CD4-positive, alpha-beta T cell treated with Interleukin-15 for 1 hour (primary cell): ENCODE data around the gene SLC24A3.

Experiments used
- DNase-seq: peaks from one replicate; pipeline ENCODE4 v3.0.0-alpha.2; 2020

SLC24A3 gene

GRCh38 chr20:19696620-19697019 lies 484.2 kb downstream of the SLC24A3 start:
- DNase-seq: no peak

DNA sequence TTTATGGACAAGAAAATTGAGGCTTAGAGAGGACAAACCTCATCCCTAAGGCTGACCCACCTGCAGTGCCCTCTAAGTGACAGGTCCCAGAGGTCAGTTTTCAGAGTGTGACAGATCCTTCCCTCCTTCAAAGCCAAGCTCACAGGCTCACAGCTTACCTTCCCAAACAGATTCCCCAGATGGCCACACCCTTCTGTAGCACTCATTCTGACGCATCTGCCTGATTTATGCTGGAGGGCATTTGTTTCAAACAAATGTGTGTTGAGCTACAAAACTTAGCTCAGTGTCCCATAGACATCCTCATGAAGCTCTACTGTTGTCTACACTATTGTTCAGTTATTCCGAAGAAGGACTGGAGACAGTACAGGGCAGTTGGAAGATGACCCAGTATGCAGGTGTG lies 485.0 kb downstream of the SLC24A3 start:
- DNase-seq: no peak

DNA sequence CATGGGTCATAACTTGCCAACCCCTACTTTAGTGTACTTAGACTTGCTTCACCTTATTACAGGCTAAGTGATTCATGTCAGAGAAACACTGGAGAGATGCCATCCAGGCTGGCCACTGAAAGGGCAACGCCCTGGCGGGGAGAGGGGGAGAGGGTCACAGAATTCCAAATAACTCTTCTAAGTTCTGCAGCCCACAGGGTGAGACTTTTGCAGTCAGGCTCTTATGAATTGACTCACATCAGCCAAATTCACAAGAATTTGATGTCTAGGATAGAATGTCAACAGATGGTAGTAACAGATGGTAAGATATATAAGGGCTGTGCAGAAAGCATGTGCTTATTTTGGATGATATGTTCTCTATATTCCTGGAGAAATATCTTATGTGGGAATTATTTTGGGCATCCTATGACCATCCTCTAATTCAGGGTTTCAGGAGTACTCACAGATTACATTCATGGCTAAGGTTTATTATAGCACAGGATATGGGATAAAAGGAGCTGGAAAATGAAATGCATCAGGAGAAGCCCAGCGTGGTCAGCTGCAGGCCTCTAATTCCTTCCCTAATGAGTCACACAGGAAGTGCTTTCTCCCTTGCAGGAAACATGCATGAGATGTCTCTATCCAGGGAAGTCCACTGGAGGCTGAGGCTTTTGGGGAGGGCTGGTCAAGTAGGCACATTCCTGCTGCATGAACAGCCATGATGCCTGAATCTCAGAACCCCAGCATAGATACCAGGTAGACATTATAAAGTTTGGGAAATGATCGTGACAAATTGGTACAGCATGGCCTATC lies 486.9 kb downstream of the SLC24A3 start:
- no peak for DNase-seq

- peak; percentile 54 for DNase-seq
These were observed 489.0 kb downstream of the SLC24A3 start for GRCh38 chr20:19701429-19701828.

GRCh38 chr20:19706463-19706862 lies 494.0 kb downstream of the SLC24A3 start:
- peak; percentile 23 for DNase-seq

DNA sequence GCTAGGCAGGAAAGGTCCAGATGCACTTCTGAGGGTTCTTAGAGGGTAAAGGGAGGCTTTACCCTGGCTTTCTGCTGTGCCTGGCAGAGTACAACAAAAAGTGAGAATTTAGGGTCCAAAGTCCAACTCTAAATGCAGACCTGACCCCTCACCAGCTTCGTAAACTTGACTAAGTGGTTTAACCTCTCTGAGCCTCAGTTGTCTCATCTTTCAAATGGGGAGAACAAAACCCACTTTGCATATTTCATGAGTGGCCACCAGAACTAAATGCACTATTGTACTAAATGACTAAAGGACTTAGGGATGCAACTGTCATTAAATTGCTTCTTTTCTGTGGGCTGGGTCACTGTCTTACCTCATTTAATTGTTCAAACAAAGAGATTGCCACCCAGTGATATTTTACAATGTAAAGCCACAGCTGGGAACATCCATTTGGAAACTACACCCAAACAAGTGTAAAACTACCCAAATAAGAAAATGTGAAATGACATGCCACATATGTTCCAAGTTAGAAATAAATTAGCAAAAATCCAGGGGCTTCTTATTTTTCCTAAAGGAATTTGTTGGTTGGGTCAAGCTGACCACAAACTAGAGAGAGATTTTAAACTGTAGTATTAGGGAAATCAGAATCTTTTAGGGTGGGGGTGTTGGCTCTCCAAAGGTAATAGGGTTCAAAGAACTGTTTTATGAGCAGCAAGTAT lies 497.3 kb downstream of the SLC24A3 start:
- DNase-seq: no peak

DNA sequence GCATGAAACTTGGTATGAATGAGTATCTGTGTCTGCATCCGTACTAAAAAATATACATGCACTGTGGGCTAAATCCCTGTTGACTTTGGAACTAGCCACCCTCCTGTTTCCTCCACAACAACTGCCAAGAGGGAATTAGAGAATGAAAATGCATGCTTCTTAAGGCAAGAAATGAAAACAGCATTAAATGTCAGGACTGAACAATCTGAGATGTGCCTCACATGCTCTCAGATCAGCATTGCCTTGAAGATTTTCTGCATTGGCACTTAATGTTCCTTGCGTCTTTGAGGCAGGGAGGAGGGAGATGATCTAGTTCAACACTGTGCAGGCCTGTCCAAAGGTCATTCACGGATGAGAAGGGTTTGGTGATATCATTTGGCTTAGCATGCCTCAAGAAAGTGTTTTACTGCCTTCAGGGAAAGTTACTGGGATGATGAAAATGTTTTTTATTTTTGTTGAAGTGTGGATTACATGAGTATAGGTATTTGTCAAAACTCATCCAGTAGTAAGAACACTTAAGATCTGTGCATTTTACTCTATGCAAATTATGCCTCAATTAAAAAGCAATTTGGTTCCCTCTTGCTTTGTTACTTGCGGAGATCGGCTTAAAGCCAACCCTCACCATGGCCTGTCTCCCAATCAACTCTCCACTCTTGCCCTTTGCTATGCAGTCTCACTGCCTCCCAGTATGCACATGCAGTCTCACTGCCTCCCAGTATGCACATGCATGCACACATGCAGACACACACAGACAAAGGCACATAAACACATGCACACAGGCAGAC lies 498.1 kb downstream of the SLC24A3 start:
- DNase-seq: no peak

DNA sequence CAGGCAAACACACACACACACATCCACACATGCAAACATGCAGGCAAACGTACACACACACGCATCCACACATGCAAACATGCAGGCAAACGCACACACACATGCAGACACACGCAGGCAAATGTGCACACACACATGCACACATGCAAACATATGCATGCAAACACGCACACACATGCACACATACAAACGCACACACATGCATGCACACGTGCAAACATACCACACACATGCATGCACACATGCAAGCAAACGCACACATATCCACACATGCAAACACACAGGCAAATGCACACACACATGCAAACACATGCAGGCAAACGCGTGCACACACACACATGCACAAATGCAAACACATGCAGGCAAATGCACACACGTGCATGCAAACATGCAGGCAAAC lies 498.7 kb downstream of the SLC24A3 start:
- no peak for DNase-seq

DNA sequence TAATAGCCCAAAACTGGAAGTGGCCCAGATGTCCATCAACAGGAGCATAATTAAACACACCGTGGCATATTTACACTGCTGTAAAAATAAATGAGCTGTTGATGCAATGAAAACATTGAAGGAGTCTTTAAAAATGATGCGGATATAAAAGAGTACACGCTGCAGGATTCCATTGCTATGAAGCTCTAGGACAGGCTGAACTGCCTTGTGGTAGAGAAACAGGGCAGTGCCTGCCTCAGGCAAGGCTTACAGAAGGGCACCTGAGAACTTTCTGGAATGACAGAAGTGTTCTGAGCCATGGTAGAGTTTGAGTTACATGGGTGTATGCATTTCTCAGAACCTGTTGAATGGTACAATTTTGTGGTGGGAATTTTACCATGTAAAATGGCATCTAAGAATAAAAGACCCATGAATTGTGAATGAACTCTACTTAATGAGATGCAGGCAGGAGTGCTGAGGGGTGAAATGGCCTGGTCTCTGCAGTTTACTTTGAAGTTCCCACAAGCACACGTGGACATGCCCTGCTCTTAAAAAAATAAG lies 500.3 kb downstream of the SLC24A3 start:
- DNase-seq: no peak

DNA sequence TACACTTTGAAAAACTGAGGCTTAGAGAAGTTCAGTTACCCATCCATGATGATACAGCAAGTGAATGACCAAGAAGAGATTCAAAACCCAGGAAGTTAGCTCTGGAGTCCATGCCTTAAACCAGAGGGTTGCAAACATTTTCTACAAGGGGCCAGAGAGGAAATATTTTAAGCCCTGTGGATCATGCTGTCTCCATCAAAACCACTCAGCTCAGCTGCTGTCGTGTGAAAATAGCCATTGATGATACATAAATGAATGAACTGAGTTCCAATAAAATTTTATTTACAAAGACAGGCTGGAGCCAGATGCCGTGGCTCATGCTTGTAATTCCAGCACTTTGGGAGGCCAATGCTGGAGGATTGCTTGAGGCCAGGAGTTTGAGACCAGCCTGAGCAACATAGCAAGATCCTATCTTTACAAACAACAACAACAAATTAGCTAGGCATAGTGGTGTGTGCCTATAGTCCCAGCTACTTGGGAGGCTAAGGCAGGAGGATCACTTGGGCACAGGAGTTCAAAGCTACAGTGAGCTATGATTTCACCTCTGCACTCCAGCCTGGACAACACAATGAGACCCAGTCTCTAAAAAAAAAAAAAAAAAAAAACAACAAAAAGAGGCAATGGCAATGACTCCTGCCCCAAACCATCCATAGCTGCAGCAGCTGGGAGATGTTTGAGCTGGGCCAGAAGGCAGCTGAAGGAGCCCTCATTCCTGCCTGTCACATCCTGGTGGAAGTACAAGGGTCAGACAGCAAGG lies 501.6 kb downstream of the SLC24A3 start:
- no peak for DNase-seq

DNA sequence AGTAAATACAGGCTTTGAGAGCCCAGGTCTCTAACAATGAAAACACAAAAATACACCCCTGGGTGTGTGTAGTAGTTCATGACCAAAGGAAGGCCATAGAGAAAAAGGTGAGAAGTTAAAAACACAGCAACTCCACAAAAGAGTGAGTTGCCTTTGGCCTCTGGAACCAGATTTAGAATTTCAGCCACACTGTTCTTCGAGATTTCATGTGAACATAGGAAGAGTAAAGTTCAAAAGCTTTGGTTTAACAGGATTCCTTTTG lies 502.1 kb downstream of the SLC24A3 start:
- no peak for DNase-seq

- no peak for DNase-seq
These were observed 503.5 kb downstream of the SLC24A3 start for GRCh38 chr20:19715986-19716385.

DNA sequence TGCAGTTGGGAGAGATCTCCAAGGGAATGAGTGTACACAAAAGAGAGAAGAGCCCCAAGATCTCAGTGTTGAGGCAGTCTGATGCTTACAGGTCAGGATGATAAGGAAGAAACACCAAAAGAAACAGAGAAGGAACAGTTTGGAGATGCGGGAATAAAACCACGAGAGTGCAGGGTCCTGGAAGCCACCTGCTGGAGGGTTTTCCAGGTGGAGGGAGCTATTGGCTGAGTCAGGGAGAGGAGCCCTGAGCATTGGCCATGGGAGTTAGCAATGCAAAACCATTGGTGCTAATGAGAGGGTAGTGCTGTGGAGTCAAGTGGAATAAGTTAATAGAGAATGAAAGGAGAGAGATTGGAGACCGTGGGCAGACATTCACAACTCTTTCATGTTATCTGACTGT lies 506.4 kb downstream of the SLC24A3 start:
- DNase-seq: no peak

DNA sequence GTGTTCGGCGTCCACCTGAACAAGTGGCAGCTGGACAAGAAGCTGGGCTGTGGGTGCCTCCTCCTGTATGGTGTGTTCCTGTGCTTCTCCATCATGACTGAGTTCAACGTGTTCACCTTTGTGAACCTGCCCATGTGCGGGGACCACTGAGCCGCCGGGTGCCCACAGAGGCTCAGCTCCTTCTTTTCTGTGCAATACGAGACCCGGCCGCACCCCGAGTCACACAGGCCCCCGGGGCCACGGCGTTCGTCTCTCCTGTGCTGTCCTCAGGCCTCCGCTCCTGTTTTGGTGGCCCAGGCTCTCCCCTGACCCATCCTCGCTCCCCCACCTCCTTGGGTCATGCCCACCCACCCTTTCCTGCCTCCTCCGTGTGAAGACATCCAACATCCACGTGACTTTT lies 508.5 kb downstream of the SLC24A3 start:
- DNase-seq: no peak

GRCh38 chr20:19723051-19723450 lies 510.6 kb downstream of the SLC24A3 start:
- no peak for DNase-seq

DNA sequence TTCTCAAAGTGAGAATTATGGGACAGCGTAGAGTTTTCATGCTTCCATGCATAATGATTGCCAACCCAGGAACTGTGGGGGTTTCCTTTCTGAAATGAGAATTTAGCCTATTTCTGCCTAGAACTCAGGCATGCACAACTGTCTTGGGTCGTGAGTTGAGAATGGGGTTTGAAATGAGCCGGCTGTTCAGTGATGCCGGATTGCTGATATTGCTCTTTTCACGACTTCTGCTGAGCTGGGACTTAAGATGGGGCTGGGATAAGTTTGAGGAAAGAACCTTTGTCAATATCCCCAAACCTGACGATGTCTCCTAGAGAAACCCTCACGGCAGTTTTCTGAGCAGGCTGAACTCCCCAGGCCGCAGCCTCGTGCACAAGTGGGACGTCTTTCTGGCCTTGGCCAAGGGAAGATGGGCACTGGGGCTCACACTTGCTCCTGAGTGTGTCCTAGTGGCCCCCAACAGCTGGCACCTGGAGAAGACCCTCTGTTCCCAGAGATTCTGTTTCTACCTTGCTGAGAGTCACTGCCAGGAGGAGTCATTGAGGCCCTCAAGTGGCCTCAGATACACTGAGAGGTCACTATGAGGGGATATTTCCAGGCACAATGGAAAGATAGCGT lies 511.5 kb downstream of the SLC24A3 start:
- DNase-seq: no peak

DNA sequence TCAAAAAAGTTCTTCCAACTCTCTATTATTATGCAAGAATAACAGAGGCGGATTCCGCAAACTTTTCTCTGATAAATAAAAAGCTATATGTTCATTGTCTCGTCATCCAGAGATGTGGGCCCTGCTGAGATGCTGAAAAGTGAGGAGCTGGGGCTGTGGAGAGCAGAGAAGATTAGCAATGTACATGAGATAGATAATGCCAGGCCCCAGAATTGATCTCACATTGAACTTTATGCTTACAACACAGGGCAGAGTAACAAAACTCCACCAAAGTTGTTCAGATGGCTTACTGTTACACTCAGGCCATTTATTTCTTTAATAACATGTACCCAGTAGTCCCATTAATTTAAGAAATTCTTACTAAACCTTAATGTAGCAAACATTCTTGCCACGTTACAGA lies 512.9 kb downstream of the SLC24A3 start:
- DNase-seq: no peak

- no peak for DNase-seq
These were observed 513.5 kb downstream of the SLC24A3 start for GRCh38 chr20:19725814-19726525.

GRCh38 chr20:19727251-19727847 lies 514.9 kb downstream of the SLC24A3 start:
- no peak for DNase-seq

GRCh38 chr20:19729672-19730071 lies 517.2 kb downstream of the SLC24A3 start:
- no peak for DNase-seq

- DNase-seq: no peak
These were observed 518.3 kb downstream of the SLC24A3 start for GRCh38 chr20:19730706-19731105.
